OCI-LY7 (cell line): ENCODE measurements around the gene STK32A. TPM values are rescaled to one million over a fixed set of nuclear protein-coding genes. Genes with fewer than 3 reads are reported as not detected.

Source experiments
- BruUV-seq: library from RNA; stranded (reverse); fragments of 400-500 nt; replicated peaks from 2 replicates; lab custom pipeline; 2021; lab: Mats Ljungman, UMichigan
- CTCF ChIA-PET: fragments of 300-600 bp; sonication (Branson Sonifier 250); formaldehyde crosslinking; loops from one replicate; lab custom pipeline; 2022; ENCODE audit warnings: antibody characterized with exemption; ENCODE audit not compliant: unreplicated experiment; lab: Charles Lee
- POLR2A ChIA-PET: fragments of 300-600 bp; sonication (Branson Sonifier 250); formaldehyde crosslinking; loops from one replicate; lab custom pipeline; 2022; ENCODE audit warnings: antibody characterized with exemption; lab: Charles Lee
- DNase-seq: peaks from one replicate; pipeline ENCODE4 v3.0.0-alpha.2; 2015; ENCODE audit warnings: low spot score
- H2AFZ ChIP-seq: fragments of 200-600 bp; sonication (generic), shearing (Covaris generic); 2 replicates; pipeline ENCODE4 v1.6.1; 2014; ENCODE audit warnings: mild to moderate bottlenecking, antibody characterized with exemption, low read length, moderate library complexity
- H3K27ac ChIP-seq: fragments of 200-600 bp; sonication (generic); 2 replicates; pipeline ENCODE4 v1.5.1; 2014; ENCODE audit warnings: mixed run types, low read depth, mild to moderate bottlenecking, moderate library complexity, low read length, inconsistent platforms; ENCODE audit not compliant: poor library complexity, severe bottlenecking
- H3K36me3 ChIP-seq: fragments of 200-600 bp; sonication (generic); 2 replicates; pipeline ENCODE4 v1.6.1; 2014; ENCODE audit warnings: mild to moderate bottlenecking, antibody characterized with exemption, low read length, moderate library complexity, mixed read lengths; ENCODE audit not compliant: insufficient read depth
- H3K4me1 ChIP-seq: fragments of 200-600 bp; sonication (generic); 2 replicates; pipeline ENCODE4 v1.5.1; 2014; ENCODE audit warnings: mild to moderate bottlenecking, low read length; ENCODE audit not compliant: insufficient read depth, poor library complexity, severe bottlenecking
- H3K4me2 ChIP-seq: fragments of 200-600 bp; sonication (generic); 2 replicates; pipeline ENCODE4 v1.6.1; 2014; ENCODE audit warnings: mild to moderate bottlenecking, low read length
- H3K4me3 ChIP-seq: fragments of 200-600 bp; sonication (generic); 2 replicates; pipeline ENCODE4 v1.5.1; 2014; ENCODE audit warnings: mild to moderate bottlenecking, low read depth, low read length; ENCODE audit not compliant: poor library complexity, severe bottlenecking
- H3K79me2 ChIP-seq: fragments of 200-600 bp; sonication (generic); 2 replicates; pipeline ENCODE4 v1.6.1; 2016; ENCODE audit warnings: low read depth, mild to moderate bottlenecking, low read length, moderate library complexity, mixed read lengths; ENCODE audit not compliant: insufficient read depth
- H3K9me2 ChIP-seq: fragments of 200-600 bp; sonication (generic); 2 replicates; pipeline ENCODE4 v1.6.1; 2016; ENCODE audit warnings: mild to moderate bottlenecking, low read length, mixed read lengths; ENCODE audit not compliant: insufficient read depth
- H3K9me3 ChIP-seq: fragments of 200-600 bp; sonication (generic); 2 replicates; pipeline ENCODE4 v1.6.1; 2014; ENCODE audit warnings: mild to moderate bottlenecking, mixed run types, low read length, mixed read lengths
- H4K20me1 ChIP-seq: fragments of 200-600 bp; sonication (generic); 2 replicates; pipeline ENCODE4 v1.6.1; 2014; ENCODE audit warnings: mild to moderate bottlenecking, antibody characterized with exemption, low read length, moderate library complexity, mixed read lengths; ENCODE audit not compliant: insufficient read depth
- EZH2phosphoT487 ChIP-seq: fragments of 200-600 bp; sonication (generic); IDR thresholded peaks from 2 replicates; pipeline ENCODE4 v1.6.1; 2018; ENCODE audit warnings: low read depth, borderline replicate concordance, mild to moderate bottlenecking, mixed run types, antibody characterized with exemption, low read length, moderate library complexity, mixed read lengths
- intact Hi-C: fragments of 100-400 bp; cut with micrococcal nuclease; formaldehyde crosslinking; loops from one replicate; pipeline ENCODE4 v1.10.0; 2022; ENCODE audit not compliant: unreplicated experiment
- total RNA-seq, 2 experiments: library from RNA; depleted of rRNA in 1 of 2; stranded (reverse); fragments of >200 nt in 1 of 2; shearing (Covaris generic) in 1 of 2; gene quantifications; 2 replicates each; pipeline ENCODE4 v1.2.3, GENCODE V29; 2014 to 2022
- TF ChIP-seq, protein P1 (sequence below): fragments of 200-600 bp; sonication (generic); conservative IDR thresholded peaks from 2 replicates; pipeline ENCODE4 v1.5.1; 2014; ENCODE audit warnings: mild to moderate bottlenecking, antibody characterized with exemption, low read length, moderate library complexity, mixed read lengths

STK32A gene
- total RNA-seq, 2 experiments from 2014 or later: not detected

DNA sequence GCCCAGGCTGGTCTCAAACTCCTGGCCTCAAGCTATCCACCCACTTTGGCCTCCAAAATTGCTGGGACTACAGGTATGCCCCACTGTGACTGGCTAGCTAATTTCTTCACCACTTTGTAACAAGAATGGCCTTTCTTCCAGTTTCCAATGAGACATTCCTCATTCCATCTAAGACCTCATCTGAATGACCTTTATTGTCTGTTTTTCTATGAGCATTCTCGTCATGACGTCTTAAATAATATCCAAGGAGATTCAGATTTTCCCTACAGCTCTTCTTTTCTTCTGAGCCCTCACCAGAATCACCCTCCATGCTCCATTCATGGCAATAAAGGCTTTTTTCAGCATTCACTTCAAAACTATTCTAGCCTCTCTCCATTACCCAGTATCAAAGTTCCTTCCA lies 30.2 kb upstream of the STK32A start:
- Histone ChIP-seq H2AFZ (no peak overlapping the region), H3K9me2 (no peaks in the 10 kb centered on the region), H3K27ac (no peak overlapping the region), H4K20me1 (no peaks in the 10 kb centered on the region), H3K79me2 (no peaks in the 10 kb centered on the region), H3K4me3 (no peak overlapping the region), H3K4me2 (no peak overlapping the region), H3K4me1 (no peaks in the 10 kb centered on the region), H3K9me3 (no peaks in the 10 kb centered on the region), H3K36me3 (no peaks in the 10 kb centered on the region)
- intact Hi-C loops: no loop called here
- BruUV-seq: no TSS peak
- CTCF ChIA-PET: no interaction called here
- POLR2A ChIA-PET: no interaction called here
- TF ChIP-seq, protein P1, sequence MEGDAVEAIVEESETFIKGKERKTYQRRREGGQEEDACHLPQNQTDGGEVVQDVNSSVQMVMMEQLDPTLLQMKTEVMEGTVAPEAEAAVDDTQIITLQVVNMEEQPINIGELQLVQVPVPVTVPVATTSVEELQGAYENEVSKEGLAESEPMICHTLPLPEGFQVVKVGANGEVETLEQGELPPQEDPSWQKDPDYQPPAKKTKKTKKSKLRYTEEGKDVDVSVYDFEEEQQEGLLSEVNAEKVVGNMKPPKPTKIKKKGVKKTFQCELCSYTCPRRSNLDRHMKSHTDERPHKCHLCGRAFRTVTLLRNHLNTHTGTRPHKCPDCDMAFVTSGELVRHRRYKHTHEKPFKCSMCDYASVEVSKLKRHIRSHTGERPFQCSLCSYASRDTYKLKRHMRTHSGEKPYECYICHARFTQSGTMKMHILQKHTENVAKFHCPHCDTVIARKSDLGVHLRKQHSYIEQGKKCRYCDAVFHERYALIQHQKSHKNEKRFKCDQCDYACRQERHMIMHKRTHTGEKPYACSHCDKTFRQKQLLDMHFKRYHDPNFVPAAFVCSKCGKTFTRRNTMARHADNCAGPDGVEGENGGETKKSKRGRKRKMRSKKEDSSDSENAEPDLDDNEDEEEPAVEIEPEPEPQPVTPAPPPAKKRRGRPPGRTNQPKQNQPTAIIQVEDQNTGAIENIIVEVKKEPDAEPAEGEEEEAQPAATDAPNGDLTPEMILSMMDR: no peak
- no peak for TF ChIP-seq EZH2phosphoT487
- DNase-seq: no peak

DNA sequence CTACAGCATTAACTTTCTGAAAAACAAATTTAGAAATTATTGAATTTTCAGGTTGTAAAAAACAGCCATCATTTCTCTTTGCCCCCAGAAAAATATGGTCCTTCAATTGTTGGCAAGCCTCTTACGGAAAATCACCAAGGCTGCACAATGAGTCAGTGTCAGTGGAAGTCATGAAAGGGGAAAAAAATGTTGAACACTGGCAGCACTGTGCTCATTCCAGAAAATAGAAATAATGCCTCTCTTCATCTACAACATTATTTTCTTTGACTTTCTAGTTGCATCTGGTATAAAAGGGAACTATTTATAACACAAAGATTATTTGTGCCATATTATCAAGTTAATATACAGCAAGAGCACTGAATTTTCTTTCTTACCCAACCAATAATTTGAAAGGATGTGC lies 26.7 kb upstream of the STK32A start:
- H2AFZ ChIP-seq: no peak overlapping the region
- no peak overlapping the region for H3K4me2 ChIP-seq
- no peaks in the 10 kb centered on the region for H3K9me3 ChIP-seq
- no peak overlapping the region for H3K4me3 ChIP-seq
- TF ChIP-seq, protein P1: no peak
- TF ChIP-seq EZH2phosphoT487: no peak
- no peaks in the 10 kb centered on the region for H3K4me1 ChIP-seq
- no peaks in the 10 kb centered on the region for H3K36me3 ChIP-seq
- no TSS peak for BruUV-seq
- POLR2A ChIA-PET: no interaction called here
- intact Hi-C loops: no loop called here
- H3K27ac ChIP-seq: no peak overlapping the region
- no peaks in the 10 kb centered on the region for H4K20me1 ChIP-seq
- CTCF ChIA-PET: no interaction called here
- H3K9me2 ChIP-seq: no peaks in the 10 kb centered on the region
- no peak for DNase-seq
- H3K79me2 ChIP-seq: no peaks in the 10 kb centered on the region

DNA sequence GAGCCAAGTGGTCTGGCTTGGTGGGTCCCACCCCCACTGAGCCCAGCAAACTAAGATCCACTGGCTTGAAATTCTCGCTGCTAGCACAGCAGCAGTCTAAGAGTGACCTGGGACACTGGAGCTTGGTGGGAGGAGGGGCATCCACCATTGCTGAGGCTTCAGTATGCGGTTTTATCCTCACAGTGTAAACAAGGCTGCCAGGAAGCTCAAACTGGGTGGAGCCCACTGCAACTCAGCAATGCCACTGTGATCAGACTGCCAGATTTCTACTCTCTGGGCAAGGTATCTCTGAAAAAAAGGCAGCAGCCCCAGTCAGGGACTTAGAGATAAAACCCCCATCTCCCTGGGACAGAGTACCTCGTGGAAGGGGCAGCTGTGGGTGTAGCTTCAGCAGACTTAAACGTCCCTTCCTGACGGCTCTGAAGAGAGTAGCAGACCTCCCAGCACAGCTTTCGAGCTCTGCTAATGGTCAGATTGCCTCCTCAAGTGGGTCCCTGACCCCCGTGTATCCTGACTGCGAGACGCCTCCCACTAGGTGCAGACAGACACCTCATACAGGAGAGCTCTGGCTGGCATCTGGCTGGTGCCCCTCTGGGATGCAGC lies 18.2 kb upstream of the STK32A start:
- ChIA-PET CTCF (no interaction called here), POLR2A (no interaction called here)
- Histone ChIP-seq H3K27ac (no peak overlapping the region), H3K36me3 (no peaks in the 10 kb centered on the region), H3K9me2 (no peaks in the 10 kb centered on the region), H3K4me2 (no peak overlapping the region), H3K79me2 (no peaks in the 10 kb centered on the region), H3K9me3 (no peaks in the 10 kb centered on the region), H3K4me3 (no peak overlapping the region), H4K20me1 (no peaks in the 10 kb centered on the region), H2AFZ (no peak overlapping the region), H3K4me1 (no peaks in the 10 kb centered on the region)
- intact Hi-C loops: no loop called here
- TF ChIP-seq, protein P1: no peak
- TF ChIP-seq EZH2phosphoT487: no peak
- DNase-seq: no peak
- BruUV-seq: no TSS peak
